HG02759 (cell line): ENCODE results near the gene SLC34A1.
"Not testable (repeated sequence)": the region's sequence is repeated elsewhere in the genome, so short reads cannot be mapped to it uniquely, and the experiment has no call there.

ENCODE experiments used
- ATAC-seq: cut with Tn5 transposase; IDR thresholded peaks from one replicate; pipeline ENCODE4 v1.9.1; 2021; ENCODE audit warnings: mild to moderate bottlenecking, moderate library complexity; ENCODE audit not compliant: unreplicated experiment

Gene SLC34A1

GRCh38 chr5:177355162-177355867 lies 28.9 kb upstream of the SLC34A1 start:
- ATAC-seq = no peak

GRCh38 chr5:177355868-177356168 lies 28.4 kb upstream of the SLC34A1 start:
- no peak for ATAC-seq

GRCh38 chr5:177356746-177357145 lies 27.5 kb upstream of the SLC34A1 start:
- no peak for ATAC-seq

GRCh38 chr5:177357146-177357458 lies 27.1 kb upstream of the SLC34A1 start:
- no peak for ATAC-seq

- peak; percentile 91 for ATAC-seq
These were observed 26.5 kb upstream of the SLC34A1 start, which contains the start of gene RGS14 for GRCh38 chr5:177357459-177358351. RGS14 (plus strand) TSS chr5:177357924; CDS start chr5:177358025, 101 bp downstream.

- no peak for ATAC-seq
These were observed 25.8 kb upstream of the SLC34A1 start for GRCh38 chr5:177358370-177358819.

- no peak for ATAC-seq
These were observed 24.8 kb upstream of the SLC34A1 start for GRCh38 chr5:177359451-177359851.

- ATAC-seq = no peak
These were observed 24.4 kb upstream of the SLC34A1 start for GRCh38 chr5:177359860-177360259.

- not testable (repeated sequence) for ATAC-seq
These were observed 23.5 kb upstream of the SLC34A1 start for GRCh38 chr5:177360740-177361139.

GRCh38 chr5:177361418-177362291 lies 22.6 kb upstream of the SLC34A1 start:
- ATAC-seq = no peak

- no peak for ATAC-seq
These were observed 22.0 kb upstream of the SLC34A1 start for GRCh38 chr5:177362292-177362609.

- peak; percentile 56 for ATAC-seq
These were observed 21.4 kb upstream of the SLC34A1 start for GRCh38 chr5:177362610-177363507.

GRCh38 chr5:177363565-177363964 lies 20.7 kb upstream of the SLC34A1 start:
- ATAC-seq = no peak

- no peak for ATAC-seq
These were observed 19.9 kb upstream of the SLC34A1 start for GRCh38 chr5:177364159-177364962.

- no peak for ATAC-seq
These were observed 18.2 kb upstream of the SLC34A1 start for GRCh38 chr5:177365845-177366527.

GRCh38 chr5:177366528-177367322 lies 17.5 kb upstream of the SLC34A1 start:
- ATAC-seq = no peak

GRCh38 chr5:177367323-177367848 lies 16.8 kb upstream of the SLC34A1 start:
- ATAC-seq = no peak
